H1 (cell line): ENCODE measurements around the gene MLC1. TPM values are rescaled to one million over a fixed set of nuclear protein-coding genes. Genes with fewer than 3 reads are reported as not detected.

Source experiments
- CTCF ChIA-PET: fragments of 300-600 bp; sonication (Branson Sonifier 250); formaldehyde crosslinking; loops from one replicate; lab custom pipeline; 2021; ENCODE audit not compliant: partially characterized antibody; lab: Charles Lee
- POLR2A ChIA-PET: fragments of 300-600 bp; sonication (Branson Sonifier 250); formaldehyde crosslinking; loops from one replicate; lab custom pipeline; 2021; ENCODE audit warnings: inconsistent platforms; ENCODE audit not compliant: partially characterized antibody; lab: Charles Lee
- DNase-seq, 2 experiments: peaks; one replicate each; pipeline versions ENCODE4 v3.0.0 to v3.0.0-alpha.2; 2010 to 2022; ENCODE audit warnings: low spot score in 2 of 2, low read depth in 1 of 2, mixed read lengths in 1 of 2
- FAIRE-seq: peaks from 2 replicates; lab custom pipeline; 2011; peaks lifted over from hg19 to GRCh38; lab: Jason Lieb, UNC
- H2AFZ ChIP-seq: 2 replicates; pipeline ENCODE4 v1.8.1; 2012; ENCODE audit warnings: low read length, inconsistent platforms
- H2AK5ac ChIP-seq: 2 replicates; pipeline ENCODE4 v1.6.1; 2013; ENCODE audit warnings: low read depth, low read length
- H2BK120ac ChIP-seq: replicated peaks from 2 replicates; pipeline ENCODE3; 2013; ENCODE audit warnings: low read depth, low read length, inconsistent platforms
- H2BK12ac ChIP-seq: 2 replicates; pipeline ENCODE4 v1.6.1; 2013; ENCODE audit warnings: low read depth, low read length
- H2BK15ac ChIP-seq: 2 replicates; pipeline ENCODE4 v1.6.1; 2013; ENCODE audit warnings: low read length
- H2BK20ac ChIP-seq: 2 replicates; pipeline ENCODE4 v1.6.1; 2013; ENCODE audit warnings: low read length
- H2BK5ac ChIP-seq: 2 replicates; pipeline ENCODE4 v1.6.1; 2013; ENCODE audit warnings: low read depth, low read length
- H3K14ac ChIP-seq: 2 replicates; pipeline ENCODE4 v1.6.1; 2013; ENCODE audit warnings: inconsistent platforms; ENCODE audit not compliant: insufficient read length
- H3K18ac ChIP-seq: 2 replicates; pipeline ENCODE4 v1.6.1; 2013; ENCODE audit warnings: low read length; ENCODE audit errors: extremely low read depth
- H3K23ac ChIP-seq: 2 replicates; pipeline ENCODE4 v1.6.1; 2013; ENCODE audit warnings: inconsistent platforms; ENCODE audit not compliant: insufficient read length
- H3K23me2 ChIP-seq: 2 replicates; pipeline ENCODE4 v1.6.1; 2013; ENCODE audit warnings: low read depth, low read length
- H3K27ac ChIP-seq: 2 replicates; pipeline ENCODE4 v1.6.1; 2011; ENCODE audit warnings: low read depth, low read length, inconsistent platforms
- H3K27me3 ChIP-seq, 4 experiments: replicated peaks in 1 of 4; 1 replicate in 1 of 4; 2 replicates in 3 of 4; pipeline versions ENCODE4 v1.6.1 to v1.8.1; 2011 to 2013; ENCODE audit warnings: low read length in 3 of 4, mild to moderate bottlenecking in 3 of 4, inconsistent platforms in 2 of 4, mixed read lengths in 2 of 4, moderate library complexity in 1 of 4; ENCODE audit not compliant: control insufficient read depth in 3 of 4, insufficient read depth in 3 of 4; ENCODE audit errors: extremely low read depth in 1 of 4
- H3K36me3 ChIP-seq, 4 experiments: 2 replicates each; pipeline versions ENCODE4 v1.6.1 to v1.8.1; 2011 to 2013; ENCODE audit warnings: mild to moderate bottlenecking in 4 of 4, low read length in 3 of 4, moderate library complexity in 2 of 4, control low read depth in 1 of 4, inconsistent platforms in 1 of 4; ENCODE audit not compliant: insufficient read depth in 4 of 4, control insufficient read depth in 2 of 4
- H3K4ac ChIP-seq: replicated peaks from 2 replicates; pipeline ENCODE3; 2013; ENCODE audit warnings: low read length, low read depth, mixed read lengths, inconsistent platforms; ENCODE audit not compliant: insufficient read length
- H3K4me1 ChIP-seq, 4 experiments: replicated peaks in 1 of 4; 1 replicate in 1 of 4; 2 replicates in 3 of 4; pipeline versions ENCODE4 v1.6.1 to v1.8.1; 2011 to 2013; ENCODE audit warnings: low read length in 3 of 4, inconsistent platforms in 2 of 4, mixed read lengths in 1 of 4; ENCODE audit not compliant: insufficient read depth in 4 of 4, control insufficient read depth in 3 of 4
- H3K4me2 ChIP-seq, 2 experiments: 2 replicates each; pipeline versions ENCODE4 v1.6.1 to v1.8.1; 2011 to 2013; ENCODE audit warnings: low read depth in 2 of 2, low read length in 2 of 2, control low read depth in 1 of 2, inconsistent platforms in 1 of 2, mild to moderate bottlenecking in 1 of 2; ENCODE audit not compliant: insufficient read depth in 1 of 2
- H3K4me3 ChIP-seq, 4 experiments: fragments of 200-600, 300-600 bp in 1 of 4; sonication (generic), shearing (Covaris generic), sonication (Bioruptor Twin) in 1 of 4; 2 replicates each; pipeline versions ENCODE4 v1.5.1 to v1.8.1; 2011 to 2016; ENCODE audit warnings: low read length in 4 of 4, low read depth in 3 of 4, control low read depth in 2 of 4, inconsistent platforms in 2 of 4, mild to moderate bottlenecking in 2 of 4, mixed read lengths in 1 of 4, moderate library complexity in 1 of 4; ENCODE audit not compliant: insufficient read depth in 2 of 4; ENCODE audit errors: extremely low read depth in 1 of 4
- H3K56ac ChIP-seq: replicated peaks from 2 replicates; pipeline ENCODE3; 2013; ENCODE audit warnings: low read depth, mild to moderate bottlenecking, mixed read lengths, low read length, inconsistent platforms; ENCODE audit not compliant: insufficient read length
- H3K79me1 ChIP-seq: 2 replicates; pipeline ENCODE4 v1.6.1; 2013; ENCODE audit warnings: low read depth, low read length, control low read depth
- H3K79me2 ChIP-seq, 2 experiments: 2 replicates each; pipeline versions ENCODE4 v1.6.1 to v1.8.1; 2012 to 2013; ENCODE audit warnings: low read length in 2 of 2, mild to moderate bottlenecking in 2 of 2, inconsistent platforms in 1 of 2; ENCODE audit not compliant: insufficient read depth in 2 of 2, control insufficient read depth in 1 of 2
- H3K9ac ChIP-seq, 4 experiments: replicated peaks in 1 of 4; 1 replicate in 1 of 4; 2 replicates in 3 of 4; pipeline versions ENCODE4 v1.6.1 to v1.8.1; 2011 to 2013; ENCODE audit warnings: low read depth in 3 of 4, low read length in 3 of 4, control low read depth in 2 of 4, mild to moderate bottlenecking in 2 of 4, moderate library complexity in 2 of 4, inconsistent platforms in 1 of 4; ENCODE audit errors: extremely low read depth in 1 of 4
- H3K9me3 ChIP-seq, 2 experiments: 2 replicates each; pipeline versions ENCODE4 v1.6.1 to v1.8.1; 2012 to 2013; ENCODE audit warnings: mild to moderate bottlenecking in 2 of 2, moderate library complexity in 2 of 2, control low read depth in 1 of 2, inconsistent platforms in 1 of 2, low read depth in 1 of 2, low read length in 1 of 2, mixed read lengths in 1 of 2; ENCODE audit not compliant: insufficient read depth in 2 of 2
- H4K20me1 ChIP-seq, 2 experiments: replicated peaks in 1 of 2; 2 replicates each; pipeline versions ENCODE3 to v1.8.1; 2011 to 2013; ENCODE audit warnings: inconsistent platforms in 2 of 2, low read length in 2 of 2, mild to moderate bottlenecking in 1 of 2; ENCODE audit not compliant: insufficient read depth in 2 of 2, control insufficient read depth in 1 of 2
- H4K5ac ChIP-seq: 2 replicates; pipeline ENCODE4 v1.6.1; 2013; ENCODE audit warnings: low read length, low read depth, mixed read lengths, inconsistent platforms; ENCODE audit not compliant: insufficient read length
- H4K8ac ChIP-seq: 2 replicates; pipeline ENCODE4 v1.8.0; 2013; ENCODE audit warnings: mild to moderate bottlenecking, moderate library complexity, low read length, inconsistent platforms; ENCODE audit not compliant: insufficient read depth; ENCODE audit errors: extremely low read depth
- H4K91ac ChIP-seq: replicated peaks from 2 replicates; pipeline ENCODE3; 2013; ENCODE audit warnings: low read length, mixed read lengths, inconsistent platforms; ENCODE audit not compliant: insufficient read length
- ATF2 ChIP-seq: IDR thresholded peaks from 2 replicates; pipeline ENCODE4 v1.6.1; 2012; ENCODE audit warnings: low read length, inconsistent platforms
- CBX8 ChIP-seq: fragments of 300-800, 300-1000 bp; sonication (generic); IDR thresholded peaks from 2 replicates; pipeline ENCODE4 v1.7.1; 2016; ENCODE audit warnings: low read depth, low read length, borderline replicate concordance
- CHD1 ChIP-seq: IDR thresholded peaks from 2 replicates; pipeline ENCODE4 v1.6.1; 2012; ENCODE audit warnings: low read depth, low read length, improper control_type of control experiment
- CREB1 ChIP-seq: IDR thresholded peaks from 2 replicates; pipeline ENCODE4 v1.6.1; 2012; ENCODE audit warnings: inconsistent platforms
- E2F6 ChIP-seq: IDR thresholded peaks from 2 replicates; pipeline ENCODE4 v1.6.1; 2012; ENCODE audit warnings: inconsistent platforms
- EP300 ChIP-seq, 2 experiments: IDR thresholded peaks; 1 replicate in 1 of 2; 2 replicates in 1 of 2; pipeline ENCODE4 v1.6.1; 2011 to 2012; ENCODE audit warnings: low read depth in 2 of 2, low read length in 2 of 2, mild to moderate bottlenecking in 2 of 2, borderline replicate concordance in 1 of 2, inconsistent platforms in 1 of 2, moderate library complexity in 1 of 2
- JUND ChIP-seq: IDR thresholded peaks from 2 replicates; pipeline ENCODE4 v1.6.1; 2011; ENCODE audit warnings: mild to moderate bottlenecking, improper control_type of control experiment, low read length
- NRF1 ChIP-seq: IDR thresholded peaks from 2 replicates; pipeline ENCODE4 v1.6.1; 2011; ENCODE audit warnings: mild to moderate bottlenecking, low read depth, low read length, improper control_type of control experiment
- POU5F1 ChIP-seq: IDR thresholded peaks from 2 replicates; pipeline ENCODE4 v1.6.1; 2011; ENCODE audit warnings: low read depth, mild to moderate bottlenecking, low read length, moderate library complexity
- SIRT6 ChIP-seq: IDR thresholded peaks from one replicate; pipeline ENCODE4 v1.7.1; 2012; ENCODE audit warnings: low read length, inconsistent platforms
- TAF7 ChIP-seq: optimal IDR thresholded peaks from 2 replicates; pipeline ENCODE3; 2011; ENCODE audit warnings: low read depth, mild to moderate bottlenecking, inconsistent platforms, low read length, moderate library complexity, borderline replicate concordance
- TBP ChIP-seq: IDR thresholded peaks from 2 replicates; pipeline ENCODE4 v1.6.1; 2011; ENCODE audit warnings: low read depth, low read length, improper control_type of control experiment
- TEAD4 ChIP-seq: IDR thresholded peaks from 2 replicates; pipeline ENCODE4 v1.6.1; 2012; ENCODE audit warnings: low read depth, low read length, inconsistent platforms, mixed read lengths
- WGBS, 2 experiments: shearing (Covaris generic) in 1 of 2; methylation state at CpG; one replicate each; pipeline versions ENCODE4 v1.1.6 to v1.1.7; 2013 to 2015; ENCODE audit warnings: low lambda C conversion rate in 2 of 2, mixed read lengths in 2 of 2, inconsistent platforms in 1 of 2, low coverage in 1 of 2, missing lambda C conversion rate in 1 of 2; ENCODE audit not compliant: insufficient replicate concordance in 2 of 2, insufficient coverage in 1 of 2, insufficient read length in 1 of 2; ENCODE audit errors: extremely low coverage in 1 of 2, missing lambda C conversion rate in 1 of 2; 5-methylcytosine and 5-hydroxymethylcytosine counted together
- polyA plus RNA-seq, 7 experiments: library from polyadenylated mRNA; depleted of rRNA in 3 of 7; stranded (reverse) in 5 of 7; unstranded in 2 of 7; fragments of >200 nt in 5 of 7; fragments of 200-250 nt in 2 of 7; gene quantifications; 1 replicate in 5 of 7; 2 replicates in 1 of 7; 4 replicates in 1 of 7; pipeline versions ENCODE4 v1.2.1 to v1.2.3, GENCODE V29; 2011 to 2013; ENCODE audit warnings: missing spikeins in 2 of 7, mixed read lengths in 2 of 7
- total RNA-seq: library from RNA; stranded (reverse); fragmentation: NEBNext Ultra II Directional; extraction: Animal tissue kit (Norgen Biotek cat#: 25700); gene quantifications from 2 replicates; pipeline ENCODE4 v1.2.1, GENCODE V29; 2021

The MLC1 gene
- total and polyA plus RNA-seq, 2 of the 8 experiments (the other 6 are each of a cell fraction or from before 2014, with no cell fraction given), result 0.20 TPM; not detected in 1

GRCh38 chr22:50125029-50125428 is 39.8 kb upstream of the MLC1 start:
- Histone ChIP-seq H3K23ac (no peak overlapping the region), H3K27ac (no peak overlapping the region), H3K4me3 (no peak overlapping the region), H3K18ac (no peak overlapping the region), H2BK20ac (no peak overlapping the region), H2BK15ac (no peak overlapping the region), H2AFZ (no peak overlapping the region), H2AK5ac (no peak overlapping the region), H3K14ac (no peak overlapping the region), H3K23me2 (no peaks in the 10 kb centered on the region), H3K9me3 (no peaks in the 10 kb centered on the region), H3K4ac (no peak overlapping the region), H3K9ac (no peak overlapping the region), H4K20me1 (no peaks in the 10 kb centered on the region), H2BK12ac (no peak overlapping the region), H3K36me3 (no peaks in the 10 kb centered on the region), H4K5ac (no peak overlapping the region), H3K27me3 (peaks cover 0 to 3% (median 1%) of the 10 kb centered on the region in 4 experiments; a peak in 2 of 7 replicates), H4K8ac (no peak overlapping the region), H3K79me1 (no peaks in the 10 kb centered on the region), H4K91ac (no peak overlapping the region), H3K79me2 (no peaks in the 10 kb centered on the region), H2BK5ac (no peak overlapping the region), H3K56ac (no peak overlapping the region), H3K4me1 (no peaks in the 10 kb centered on the region), H3K4me2 (no peak overlapping the region), H2BK120ac (no peak overlapping the region)
- no peak for DNase-seq
- ChIA-PET CTCF (interaction anchor here (0.8 to 2.2 kb wide), 5 partner anchors 16 to 132 kb away, joined by 3 to 11 read pairs (median 5); no protein-coding TSS in a partner anchor), POLR2A (no interaction called here)
- no peak for TF ChIP-seq CREB1
- no peak for TF ChIP-seq CHD1
- no peak for TF ChIP-seq TEAD4
- TF ChIP-seq JUND, result no peak
- TF ChIP-seq NRF1, result no peak
- no peak for TF ChIP-seq TBP
- no peak for TF ChIP-seq POU5F1
- no peak for TF ChIP-seq CBX8
- TF ChIP-seq SIRT6, result no peak
- no peak for TF ChIP-seq TAF7
- TF ChIP-seq ATF2, result no peak
- no peak for TF ChIP-seq E2F6
- TF ChIP-seq EP300 (IDR thresholded peaks at IDR 0.05; ENCODE audit: borderline replicate concordance in 1 of 2, low read depth in 2 of 2, low read length in 2 of 2), result no peak
- no peak for FAIRE-seq
- WGBS, 2 experiments, result 94% methylated on average over 9 of the region's 9 CpGs; no CpG with 5 or more reads in 1 of the 2 experiments
